HG02870 (cell line): Measurements from ENCODE around the gene DOCK9.

Source experiments
- ATAC-seq: cut with Tn5 transposase; IDR thresholded peaks from one replicate; pipeline ENCODE4 v1.9.1; 2021; ENCODE audit warnings: mild to moderate bottlenecking, moderate library complexity; ENCODE audit not compliant: unreplicated experiment

DOCK9 gene

GRCh38 chr13:98977568-98978265 is at the start of gene DOCK9:
DOCK9 (minus strand) TSS chr13:98978064; CDS start chr13:98977909, 155 bp downstream.
- no peak for ATAC-seq

DNA sequence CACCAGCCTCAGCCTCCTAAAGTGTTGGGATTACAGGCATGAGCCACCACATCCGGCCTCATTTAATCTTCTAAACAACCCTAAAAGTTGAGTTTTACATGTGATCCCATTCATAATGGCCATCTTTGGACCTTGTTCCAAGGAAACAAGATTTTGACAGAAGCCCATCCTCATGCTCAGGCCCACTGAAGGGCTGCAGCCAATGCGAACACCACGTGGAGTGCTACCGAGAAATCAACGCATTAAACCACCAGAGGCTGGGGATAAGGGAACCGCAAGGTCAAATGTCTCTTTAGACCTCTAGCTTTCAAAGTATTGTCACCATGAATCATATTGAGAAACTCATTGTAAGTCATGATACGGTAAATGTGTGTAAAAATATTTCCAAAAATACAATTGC is 49.4 kb upstream of the DOCK9 start:
- ATAC-seq, result no peak

DNA sequence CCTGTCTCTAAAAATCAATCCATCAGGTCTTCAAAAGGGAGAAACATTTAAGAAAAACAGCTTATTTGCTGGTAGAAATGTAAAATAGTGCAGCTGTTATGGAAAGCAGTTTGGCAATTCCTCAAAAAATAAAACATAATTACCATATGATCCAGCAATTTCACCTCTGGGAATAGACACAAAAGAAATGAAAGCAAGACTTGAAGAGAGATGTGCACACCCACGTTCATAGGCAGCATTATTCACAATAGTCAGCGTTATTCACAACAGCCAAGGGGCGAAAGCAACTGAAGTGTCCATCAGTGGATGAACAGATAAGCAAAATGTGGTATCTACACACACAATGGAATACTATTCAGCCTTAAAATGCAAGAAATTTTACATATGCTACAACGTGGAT is 45.1 kb upstream of the DOCK9 start:
- no peak for ATAC-seq

- ATAC-seq, result no peak
These were observed 40.7 kb upstream of the DOCK9 start for GRCh38 chr13:99018418-99019180.

DNA sequence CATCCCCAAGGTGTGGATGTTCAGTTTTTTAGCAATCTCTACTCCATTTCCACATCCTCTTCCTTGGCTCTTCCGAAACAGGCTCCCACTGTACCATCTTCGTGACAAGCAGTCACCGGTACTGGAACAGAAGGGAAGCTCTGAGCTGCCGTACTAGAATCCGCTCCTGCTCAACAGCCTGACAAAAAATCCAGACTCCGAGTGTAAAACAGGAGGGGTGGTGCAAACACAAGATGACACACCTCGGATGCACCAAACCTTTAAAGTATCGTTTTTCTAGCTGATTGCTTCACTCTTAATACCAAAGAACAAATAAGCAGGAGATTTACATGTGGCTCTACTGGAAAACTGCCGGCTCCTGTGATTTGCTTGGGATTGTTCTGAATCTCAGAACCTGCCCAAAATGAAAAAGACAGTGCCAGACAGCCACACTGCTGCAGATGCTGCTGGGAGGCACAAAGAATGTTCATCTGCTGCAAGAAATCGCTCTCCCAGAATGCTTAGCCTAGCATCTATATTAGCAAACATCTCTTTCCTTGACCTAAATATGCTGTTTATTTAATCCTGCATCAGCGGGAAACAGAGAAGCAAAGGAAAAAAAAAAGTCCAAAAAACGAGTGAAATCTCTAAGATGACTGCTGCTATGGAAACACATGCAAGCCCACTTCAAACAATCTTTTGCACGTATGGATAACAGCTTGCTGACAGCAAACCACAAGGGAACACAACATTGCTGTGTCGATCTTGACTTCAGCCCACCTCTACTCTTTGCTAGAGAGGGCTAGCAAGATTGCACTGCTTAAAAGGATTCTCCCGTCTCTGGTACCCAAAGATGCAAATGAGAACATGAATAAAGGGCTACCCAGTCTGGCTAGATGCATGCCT is 38.0 kb upstream of the DOCK9 start:
- no peak for ATAC-seq

DNA sequence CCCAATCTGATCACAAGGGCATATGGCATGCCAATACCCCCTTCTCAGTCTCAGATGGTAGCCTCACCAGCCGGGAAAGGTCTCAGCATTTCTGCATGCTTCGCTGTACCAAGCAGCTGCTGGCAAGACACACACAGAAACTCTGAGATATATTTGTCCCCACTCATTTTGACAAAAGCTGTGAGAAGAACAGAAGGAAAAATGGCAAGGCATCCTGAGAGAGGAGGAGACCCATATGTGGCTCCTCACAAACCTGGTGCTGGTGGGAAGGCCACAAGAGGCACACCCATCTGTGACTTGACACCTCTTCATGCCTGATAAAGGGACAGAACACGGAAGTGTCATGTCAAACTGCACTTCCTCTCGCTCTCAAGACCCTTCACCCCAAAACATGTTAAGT is 36.7 kb upstream of the DOCK9 start:
- ATAC-seq, result no peak

- ATAC-seq, result no peak
These were observed 36.1 kb upstream of the DOCK9 start for GRCh38 chr13:99013951-99014350.

- no peak for ATAC-seq
These were observed 34.7 kb upstream of the DOCK9 start for GRCh38 chr13:99012539-99012938.

GRCh38 chr13:99009987-99010551 is 32.2 kb upstream of the DOCK9 start:
- ATAC-seq, result no peak

- no peak for ATAC-seq
These were observed 30.7 kb upstream of the DOCK9 start for GRCh38 chr13:99008577-99008976.

GRCh38 chr13:99007414-99007986 is 29.6 kb upstream of the DOCK9 start:
- no peak for ATAC-seq

DNA sequence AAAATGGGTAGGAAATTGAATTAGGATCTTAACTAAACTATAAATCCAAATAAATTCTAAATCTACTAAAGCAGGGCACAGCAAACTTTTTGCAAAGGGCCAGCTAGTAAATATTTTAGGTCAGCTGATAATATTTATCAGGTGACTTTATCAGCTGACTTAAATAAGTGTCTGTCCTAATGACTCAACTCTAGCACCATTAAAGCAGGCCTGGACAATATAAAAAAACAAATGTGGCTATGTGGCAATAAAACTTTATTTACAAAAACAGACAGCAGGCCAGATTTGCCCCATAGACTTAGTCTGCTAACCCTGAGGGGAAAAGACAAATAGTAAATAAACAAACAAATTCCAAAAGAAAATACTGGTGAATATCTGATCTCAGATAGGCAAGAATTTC is 27.7 kb upstream of the DOCK9 start:
- no peak for ATAC-seq

DNA sequence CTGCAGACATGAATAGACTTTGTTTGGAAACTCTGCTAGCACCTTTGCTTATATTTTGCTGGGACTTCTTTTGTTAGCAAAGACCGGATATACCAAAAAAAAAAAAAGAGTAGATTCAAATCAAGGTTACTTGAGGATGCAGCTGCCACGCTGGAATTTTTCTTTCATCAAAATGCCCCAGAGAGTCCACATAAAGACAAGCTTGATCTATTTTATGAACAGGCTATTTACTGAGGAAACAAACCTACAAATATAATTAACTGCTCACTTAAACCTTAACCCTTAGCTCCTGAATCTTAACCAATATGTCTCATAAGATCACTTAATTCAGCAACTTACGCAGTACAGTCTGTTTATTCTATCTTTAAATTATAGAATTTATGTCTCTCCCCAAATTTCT is 27.1 kb upstream of the DOCK9 start:
- ATAC-seq, result no peak

GRCh38 chr13:99003851-99004471 is 26.1 kb upstream of the DOCK9 start:
- no peak for ATAC-seq

- no peak for ATAC-seq
These were observed 25.3 kb upstream of the DOCK9 start for GRCh38 chr13:99003186-99003585.

DNA sequence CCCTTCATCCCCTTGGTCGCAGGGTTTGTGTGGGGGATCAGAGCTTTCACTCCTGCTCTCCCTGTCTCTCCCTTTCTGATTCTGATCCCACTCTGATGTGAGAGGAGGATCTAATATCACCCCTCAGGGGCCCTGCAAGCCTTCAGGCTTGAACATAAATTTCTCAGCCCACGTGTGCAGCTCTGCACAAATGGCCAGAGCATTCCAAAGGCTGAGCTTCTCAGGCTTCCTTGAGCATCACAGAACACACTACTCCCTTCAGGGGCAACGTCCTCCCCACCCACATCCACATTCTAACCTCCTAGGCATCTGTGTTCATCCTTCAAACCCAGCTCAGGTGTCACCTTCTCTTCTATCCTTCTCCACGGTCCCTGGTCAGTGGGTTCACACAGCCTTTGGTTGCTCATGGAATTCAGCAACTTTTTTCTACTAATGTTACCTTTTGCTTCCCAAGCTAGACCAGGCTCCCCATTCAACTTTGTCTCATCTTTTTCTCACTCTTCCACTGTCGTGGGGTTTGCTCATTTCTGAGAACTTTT is 24.4 kb upstream of the DOCK9 start:
- no peak for ATAC-seq

DNA sequence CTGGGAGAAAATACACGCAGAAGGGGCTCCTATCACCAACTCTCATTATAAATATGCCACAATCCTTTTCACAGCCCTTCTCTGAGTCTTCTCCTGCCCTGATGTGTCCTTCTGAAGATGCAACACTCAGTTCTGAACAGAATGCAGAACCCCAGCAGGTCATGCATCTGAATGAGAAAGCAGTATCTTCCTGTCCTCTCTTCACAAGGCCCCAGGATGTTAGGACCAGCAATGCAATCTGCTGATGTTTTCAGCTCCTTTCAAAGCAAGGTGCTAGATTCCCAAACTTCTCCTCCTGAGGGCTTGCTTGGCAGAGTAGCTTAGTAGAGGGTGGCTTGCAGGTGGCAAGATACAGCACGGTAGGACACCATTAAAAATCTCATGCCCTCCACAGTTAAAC is 22.3 kb upstream of the DOCK9 start:
- ATAC-seq, result no peak

DNA sequence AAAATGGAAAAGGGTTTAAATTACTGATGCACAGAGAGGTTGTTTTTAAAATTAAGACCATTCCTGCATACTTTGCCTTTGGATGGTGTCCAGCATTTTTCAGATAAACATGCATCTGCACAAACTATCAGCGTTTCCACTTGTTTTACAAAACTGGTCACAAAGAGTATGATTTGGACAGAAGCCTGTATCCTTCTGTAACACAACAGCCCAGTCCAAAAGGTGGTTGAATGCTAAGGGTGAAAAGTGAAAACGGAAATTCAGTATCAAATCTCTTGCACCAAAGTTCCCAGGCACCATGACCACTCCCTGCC is 21.7 kb upstream of the DOCK9 start:
- no peak for ATAC-seq

DNA sequence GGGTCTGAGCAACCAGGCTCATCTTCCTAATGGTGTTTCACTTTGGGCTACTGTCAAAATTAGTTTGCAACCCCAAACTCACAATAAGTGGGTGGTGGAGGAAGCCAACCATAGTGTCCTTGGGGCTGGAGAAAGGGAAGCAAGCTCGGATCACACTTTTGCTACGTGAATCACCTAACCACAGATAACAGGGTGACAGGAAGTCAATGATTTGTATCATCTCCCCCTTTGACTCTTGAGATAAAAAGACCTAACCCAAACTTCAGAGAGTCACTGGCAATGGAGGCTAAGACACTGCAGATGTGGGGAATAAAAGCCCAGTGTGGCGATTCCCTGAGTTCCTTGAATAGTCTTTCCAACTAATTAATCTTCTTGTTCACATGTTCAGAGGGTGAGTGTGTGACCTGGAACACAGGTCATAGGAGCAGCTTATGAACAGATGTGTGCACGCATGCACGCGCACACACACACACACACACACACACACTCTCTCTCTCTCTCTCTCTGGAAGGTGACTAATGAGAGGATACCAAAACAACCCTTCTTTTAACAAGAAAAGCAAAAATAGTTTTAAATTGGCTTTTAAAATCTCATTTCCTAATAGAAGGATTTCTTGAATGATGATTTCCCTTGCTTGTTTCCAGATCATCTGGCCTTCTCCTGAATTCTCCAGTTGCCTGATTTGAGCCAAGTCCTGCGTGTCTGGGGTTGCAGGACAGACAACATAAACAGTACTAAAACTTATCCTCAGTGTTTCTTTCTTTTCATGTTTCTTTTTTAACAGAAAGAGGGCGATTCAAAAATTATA is 21.2 kb upstream of the DOCK9 start:
- ATAC-seq, result no peak
